Cerebellar nuclear complex (tissue), 1 donor: ENCODE results near the gene RFTN1.

Experiments used
- DNase-seq, 2 experiments: peaks; one replicate each; lab custom pipeline; 2025; lab: John Stamatoyannopoulos, UW

Gene RFTN1

GRCh38 chr3:16406166-16406565, 107.3 kb downstream of the RFTN1 start:
- no peak for DNase-seq

- DNase-seq, result no peak
These were observed 109.1 kb downstream of the RFTN1 start for GRCh38 chr3:16404349-16404895.

GRCh38 chr3:16402451-16402850, 111.0 kb downstream of the RFTN1 start:
- no peak for DNase-seq

GRCh38 chr3:16401273-16401672, 112.2 kb downstream of the RFTN1 start:
- DNase-seq, result no peak

- DNase-seq, result no peak
These were observed 113.2 kb downstream of the RFTN1 start for GRCh38 chr3:16400106-16400931.

- DNase-seq, result no peak
These were observed 114.0 kb downstream of the RFTN1 start for GRCh38 chr3:16399473-16399872.

GRCh38 chr3:16398648-16399047, 114.9 kb downstream of the RFTN1 start:
- DNase-seq, result no peak

- DNase-seq, result no peak
These were observed 117.3 kb downstream of the RFTN1 start for GRCh38 chr3:16396202-16396601.

- no peak for DNase-seq
These were observed 118.3 kb downstream of the RFTN1 start for GRCh38 chr3:16395212-16395611.

GRCh38 chr3:16394639-16395038, 118.9 kb downstream of the RFTN1 start:
- DNase-seq, result no peak

GRCh38 chr3:16392717-16393116, 120.8 kb downstream of the RFTN1 start:
- no peak for DNase-seq

- no peak for DNase-seq
These were observed 121.4 kb downstream of the RFTN1 start for GRCh38 chr3:16392065-16392464.

- DNase-seq, result no peak
These were observed 122.9 kb downstream of the RFTN1 start for GRCh38 chr3:16390581-16390980.

GRCh38 chr3:16388850-16389441, 124.6 kb downstream of the RFTN1 start:
- DNase-seq, result no peak

- DNase-seq, result no peak
These were observed 126.9 kb downstream of the RFTN1 start for GRCh38 chr3:16386561-16386960.

- DNase-seq, result no peak
These were observed 128.3 kb downstream of the RFTN1 start for GRCh38 chr3:16385151-16385550.

- DNase-seq, result no peak
These were observed 129.6 kb downstream of the RFTN1 start for GRCh38 chr3:16383864-16384263.

- no peak for DNase-seq
These were observed 130.7 kb downstream of the RFTN1 start for GRCh38 chr3:16382845-16383244.

- no peak for DNase-seq
These were observed 132.1 kb downstream of the RFTN1 start for GRCh38 chr3:16381426-16381825.

- DNase-seq, result no peak
These were observed 133.1 kb downstream of the RFTN1 start for GRCh38 chr3:16380421-16380820.

GRCh38 chr3:16379838-16380237, 133.7 kb downstream of the RFTN1 start:
- no peak for DNase-seq

GRCh38 chr3:16378920-16379319, 134.6 kb downstream of the RFTN1 start:
- no peak for DNase-seq

GRCh38 chr3:16378415-16378814, 135.1 kb downstream of the RFTN1 start:
- DNase-seq, result no peak
